OCI-LY7 (cell line): ENCODE results near the gene KNCN. TPM values are rescaled to one million over a fixed set of nuclear protein-coding genes. Genes with fewer than 3 reads are reported as not detected.

ENCODE experiments used
- BruUV-seq: library from RNA; stranded (reverse); fragments of 400-500 nt; replicated peaks from 2 replicates; lab custom pipeline; 2021; lab: Mats Ljungman, UMichigan
- CTCF ChIA-PET: fragments of 300-600 bp; sonication (Branson Sonifier 250); formaldehyde crosslinking; loops from one replicate; lab custom pipeline; 2022; ENCODE audit warnings: antibody characterized with exemption; ENCODE audit not compliant: unreplicated experiment; lab: Charles Lee
- POLR2A ChIA-PET: fragments of 300-600 bp; sonication (Branson Sonifier 250); formaldehyde crosslinking; loops from one replicate; lab custom pipeline; 2022; ENCODE audit warnings: antibody characterized with exemption; lab: Charles Lee
- DNase-seq: peaks from one replicate; pipeline ENCODE4 v3.0.0-alpha.2; 2015; ENCODE audit warnings: low spot score
- H2AFZ ChIP-seq: fragments of 200-600 bp; sonication (generic), shearing (Covaris generic); 2 replicates; pipeline ENCODE4 v1.6.1; 2014; ENCODE audit warnings: mild to moderate bottlenecking, antibody characterized with exemption, low read length, moderate library complexity
- H3K27ac ChIP-seq: fragments of 200-600 bp; sonication (generic); 2 replicates; pipeline ENCODE4 v1.5.1; 2014; ENCODE audit warnings: mixed run types, low read depth, mild to moderate bottlenecking, moderate library complexity, low read length, inconsistent platforms; ENCODE audit not compliant: poor library complexity, severe bottlenecking
- H3K36me3 ChIP-seq: fragments of 200-600 bp; sonication (generic); 2 replicates; pipeline ENCODE4 v1.6.1; 2014; ENCODE audit warnings: mild to moderate bottlenecking, antibody characterized with exemption, low read length, moderate library complexity, mixed read lengths; ENCODE audit not compliant: insufficient read depth
- H3K4me1 ChIP-seq: fragments of 200-600 bp; sonication (generic); 2 replicates; pipeline ENCODE4 v1.5.1; 2014; ENCODE audit warnings: mild to moderate bottlenecking, low read length; ENCODE audit not compliant: insufficient read depth, poor library complexity, severe bottlenecking
- H3K4me2 ChIP-seq: fragments of 200-600 bp; sonication (generic); 2 replicates; pipeline ENCODE4 v1.6.1; 2014; ENCODE audit warnings: mild to moderate bottlenecking, low read length
- H3K4me3 ChIP-seq: fragments of 200-600 bp; sonication (generic); 2 replicates; pipeline ENCODE4 v1.5.1; 2014; ENCODE audit warnings: mild to moderate bottlenecking, low read depth, low read length; ENCODE audit not compliant: poor library complexity, severe bottlenecking
- H3K79me2 ChIP-seq: fragments of 200-600 bp; sonication (generic); 2 replicates; pipeline ENCODE4 v1.6.1; 2016; ENCODE audit warnings: low read depth, mild to moderate bottlenecking, low read length, moderate library complexity, mixed read lengths; ENCODE audit not compliant: insufficient read depth
- H3K9me2 ChIP-seq: fragments of 200-600 bp; sonication (generic); 2 replicates; pipeline ENCODE4 v1.6.1; 2016; ENCODE audit warnings: mild to moderate bottlenecking, low read length, mixed read lengths; ENCODE audit not compliant: insufficient read depth
- H3K9me3 ChIP-seq: fragments of 200-600 bp; sonication (generic); 2 replicates; pipeline ENCODE4 v1.6.1; 2014; ENCODE audit warnings: mild to moderate bottlenecking, mixed run types, low read length, mixed read lengths
- H4K20me1 ChIP-seq: fragments of 200-600 bp; sonication (generic); 2 replicates; pipeline ENCODE4 v1.6.1; 2014; ENCODE audit warnings: mild to moderate bottlenecking, antibody characterized with exemption, low read length, moderate library complexity, mixed read lengths; ENCODE audit not compliant: insufficient read depth
- EZH2phosphoT487 ChIP-seq: fragments of 200-600 bp; sonication (generic); IDR thresholded peaks from 2 replicates; pipeline ENCODE4 v1.6.1; 2018; ENCODE audit warnings: low read depth, borderline replicate concordance, mild to moderate bottlenecking, mixed run types, antibody characterized with exemption, low read length, moderate library complexity, mixed read lengths
- intact Hi-C: fragments of 100-400 bp; cut with micrococcal nuclease; formaldehyde crosslinking; loops from one replicate; pipeline ENCODE4 v1.10.0; 2022; ENCODE audit not compliant: unreplicated experiment
- total RNA-seq, 2 experiments: library from RNA; depleted of rRNA in 1 of 2; stranded (reverse); fragments of >200 nt in 1 of 2; shearing (Covaris generic) in 1 of 2; gene quantifications; 2 replicates each; pipeline ENCODE4 v1.2.3, GENCODE V29; 2014 to 2022
- TF ChIP-seq, protein P1 (sequence below): fragments of 200-600 bp; sonication (generic); conservative IDR thresholded peaks from 2 replicates; pipeline ENCODE4 v1.5.1; 2014; ENCODE audit warnings: mild to moderate bottlenecking, antibody characterized with exemption, low read length, moderate library complexity, mixed read lengths

The KNCN gene
- total RNA-seq, 2 experiments from 2014 or later, result not detected

- no peak overlapping the region for H2AFZ ChIP-seq
- H3K4me3 ChIP-seq, result no peak overlapping the region
- no peak overlapping the region for H3K27ac ChIP-seq
- POLR2A ChIA-PET, result interaction anchor here (0.7 to 1.1 kb wide), 2 partner anchors 8 to 58 kb away, joined by 4 to 7 read pairs; partner anchors contain the start of gene MKNK1
- BruUV-seq, result no TSS peak
- no peak for TF ChIP-seq EZH2phosphoT487
- TF ChIP-seq, protein P1, sequence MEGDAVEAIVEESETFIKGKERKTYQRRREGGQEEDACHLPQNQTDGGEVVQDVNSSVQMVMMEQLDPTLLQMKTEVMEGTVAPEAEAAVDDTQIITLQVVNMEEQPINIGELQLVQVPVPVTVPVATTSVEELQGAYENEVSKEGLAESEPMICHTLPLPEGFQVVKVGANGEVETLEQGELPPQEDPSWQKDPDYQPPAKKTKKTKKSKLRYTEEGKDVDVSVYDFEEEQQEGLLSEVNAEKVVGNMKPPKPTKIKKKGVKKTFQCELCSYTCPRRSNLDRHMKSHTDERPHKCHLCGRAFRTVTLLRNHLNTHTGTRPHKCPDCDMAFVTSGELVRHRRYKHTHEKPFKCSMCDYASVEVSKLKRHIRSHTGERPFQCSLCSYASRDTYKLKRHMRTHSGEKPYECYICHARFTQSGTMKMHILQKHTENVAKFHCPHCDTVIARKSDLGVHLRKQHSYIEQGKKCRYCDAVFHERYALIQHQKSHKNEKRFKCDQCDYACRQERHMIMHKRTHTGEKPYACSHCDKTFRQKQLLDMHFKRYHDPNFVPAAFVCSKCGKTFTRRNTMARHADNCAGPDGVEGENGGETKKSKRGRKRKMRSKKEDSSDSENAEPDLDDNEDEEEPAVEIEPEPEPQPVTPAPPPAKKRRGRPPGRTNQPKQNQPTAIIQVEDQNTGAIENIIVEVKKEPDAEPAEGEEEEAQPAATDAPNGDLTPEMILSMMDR, result no peak
- H3K4me1 ChIP-seq, result no peaks in the 10 kb centered on the region
- intact Hi-C loops, result no loop called here
- no peaks in the 10 kb centered on the region for H3K9me2 ChIP-seq
- CTCF ChIA-PET, result no interaction called here
- DNase-seq, result no peak
- no peaks in the 10 kb centered on the region for H4K20me1 ChIP-seq
- H3K36me3 ChIP-seq, result peaks cover 12% of the 10 kb centered on the region; the same call in 1 of the 2 replicates
- H3K4me2 ChIP-seq, result no peak overlapping the region
- H3K9me3 ChIP-seq, result no peaks in the 10 kb centered on the region
- H3K79me2 ChIP-seq, result no peaks in the 10 kb centered on the region
Observed at GRCh38 chr1:46596846-46597245, 45.4 kb upstream of the KNCN start.

GRCh38 chr1:46596036-46596435 is 44.6 kb upstream of the KNCN start:
- no peaks in the 10 kb centered on the region for H3K9me2 ChIP-seq
- TF ChIP-seq, protein P1, result no peak
- no peak for TF ChIP-seq EZH2phosphoT487
- ChIA-PET CTCF (no interaction called here), POLR2A (interaction anchor here (0.5 to 1.1 kb wide), 3 partner anchors 9 to 18 kb away, joined by 4 to 7 read pairs (median 4); partner anchors contain the start of gene MKNK1)
- H3K79me2 ChIP-seq, result no peaks in the 10 kb centered on the region
- no peaks in the 10 kb centered on the region for H3K9me3 ChIP-seq
- no peak overlapping the region for H2AFZ ChIP-seq
- no peak overlapping the region for H3K4me2 ChIP-seq
- no peak overlapping the region for H3K27ac ChIP-seq
- DNase-seq, result no peak
- no peaks in the 10 kb centered on the region for H4K20me1 ChIP-seq
- intact Hi-C loops, result no loop called here
- no peaks in the 10 kb centered on the region for H3K4me1 ChIP-seq
- no TSS peak for BruUV-seq
- H3K36me3 ChIP-seq, result peaks cover 12% of the 10 kb centered on the region; the same call in 1 of the 2 replicates
- no peak overlapping the region for H3K4me3 ChIP-seq

GRCh38 chr1:46595127-46595526 is 43.7 kb upstream of the KNCN start:
- intact Hi-C loops, result no loop called here
- no peaks in the 10 kb centered on the region for H4K20me1 ChIP-seq
- POLR2A ChIA-PET, result no interaction called here
- no peak overlapping the region for H3K4me3 ChIP-seq
- BruUV-seq, result no TSS peak
- no peak for TF ChIP-seq EZH2phosphoT487
- TF ChIP-seq, protein P1, result no peak
- H2AFZ ChIP-seq, result no peak overlapping the region
- no peak for DNase-seq
- H3K9me2 ChIP-seq, result no peaks in the 10 kb centered on the region
- H3K27ac ChIP-seq, result no peak overlapping the region
- no peaks in the 10 kb centered on the region for H3K79me2 ChIP-seq
- H3K9me3 ChIP-seq, result no peaks in the 10 kb centered on the region
- H3K36me3 ChIP-seq, result peaks cover 12% of the 10 kb centered on the region; the same call in 1 of the 2 replicates
- CTCF ChIA-PET, result no interaction called here
- H3K4me1 ChIP-seq, result no peaks in the 10 kb centered on the region
- no peak overlapping the region for H3K4me2 ChIP-seq
